Activated CD4-positive, alpha-beta memory T cell treated with anti-CD3 and anti-CD28 coated beads, Interleukin-2, amount 10 ng/mL, durations not matched to agents 7 days and 5 days (primary cell): Measurements from ENCODE around the gene PLEKHG7. TPM values are rescaled to one million over a fixed set of nuclear protein-coding genes. Genes with fewer than 3 reads are reported as not detected.
"Not testable (repeated sequence)": the region's sequence is repeated elsewhere in the genome, so short reads cannot be mapped to it uniquely, and the experiment has no call there.

Source experiments
- CTCF ChIA-PET: fragments of 350-600 bp; sonication (Branson Sonifier 250); formaldehyde crosslinking; loops from one replicate; lab custom pipeline; 2021; ENCODE audit warnings: antibody characterized with exemption, inconsistent platforms; lab: Charles Lee
- POLR2A ChIA-PET: fragments of 350-600 bp; sonication (Branson Sonifier 250); formaldehyde crosslinking; loops from one replicate; lab custom pipeline; 2021; ENCODE audit warnings: antibody characterized with exemption; lab: Charles Lee
- DNase-seq: peaks from one replicate; pipeline ENCODE4 v3.0.0-alpha.2; 2020
- H3K27ac Mint-ChIP-seq: one replicate; pipeline ENCODE4 v1.8.0; 2021; ENCODE audit warnings: mild to moderate bottlenecking, mixed read lengths
- H3K27me3 Mint-ChIP-seq: one replicate; pipeline ENCODE4 v1.8.0; 2021; ENCODE audit warnings: mixed read lengths
- H3K36me3 Mint-ChIP-seq: one replicate; pipeline ENCODE4 v1.8.0; 2021; ENCODE audit warnings: low read depth, mixed read lengths
- H3K4me1 Mint-ChIP-seq: one replicate; pipeline ENCODE4 v1.8.0; 2021; ENCODE audit warnings: mixed read lengths
- H3K4me3 Mint-ChIP-seq: one replicate; pipeline ENCODE4 v1.8.0; 2021; ENCODE audit warnings: mild to moderate bottlenecking, mixed read lengths
- H3K9me3 Mint-ChIP-seq: one replicate; pipeline ENCODE4 v1.8.0; 2021; ENCODE audit warnings: mixed read lengths
- total RNA-seq, 2 experiments: library from RNA; stranded (reverse); gene quantifications; one replicate each; pipeline ENCODE4 v1.2.3, GENCODE V29; 2021

PLEKHG7 gene
- total RNA-seq, 2 experiments from 2014 or later = 0.05 to 0.18 TPM

- no peak for DNase-seq
- Mint-ChIP-seq H3K4me3 (no peak overlapping the region), H3K36me3 (no peaks in the 10 kb centered on the region), H3K27ac (no peak overlapping the region), H3K9me3 (no peaks in the 10 kb centered on the region), H3K27me3 (peaks cover 12% of the 10 kb centered on the region), H3K4me1 (no peaks in the 10 kb centered on the region)
- CTCF ChIA-PET = no interaction called here
- POLR2A ChIA-PET = no interaction called here
Measured at GRCh38 chr12:92737855-92738850, 35.4 kb downstream of the PLEKHG7 start.

GRCh38 chr12:92739113-92739512 is 36.3 kb downstream of the PLEKHG7 start:
- ChIA-PET CTCF (no interaction called here), POLR2A (no interaction called here)
- Mint-ChIP-seq H3K27me3 (peaks cover 12% of the 10 kb centered on the region), H3K36me3 (no peaks in the 10 kb centered on the region), H3K9me3 (no peaks in the 10 kb centered on the region), H3K4me1 (no peaks in the 10 kb centered on the region), H3K27ac (no peak overlapping the region), H3K4me3 (no peak overlapping the region)
- DNase-seq = no peak

- CTCF ChIA-PET = no interaction called here
- no peak for DNase-seq
- Mint-ChIP-seq H3K4me1 (no peaks in the 10 kb centered on the region), H3K4me3 (no peak overlapping the region), H3K27ac (no peak overlapping the region), H3K9me3 (no peaks in the 10 kb centered on the region), H3K36me3 (no peaks in the 10 kb centered on the region), H3K27me3 (peaks cover 6% of the 10 kb centered on the region)
- POLR2A ChIA-PET = no interaction called here
Measured at GRCh38 chr12:92740411-92740810, 37.6 kb downstream of the PLEKHG7 start.

GRCh38 chr12:92743026-92743425 is 40.2 kb downstream of the PLEKHG7 start:
- DNase-seq = no peak
- Mint-ChIP-seq H3K36me3 (no peaks in the 10 kb centered on the region), H3K4me3 (no peak overlapping the region), H3K27ac (no peak overlapping the region), H3K4me1 (no peaks in the 10 kb centered on the region), H3K27me3 (peaks cover 7% of the 10 kb centered on the region), H3K9me3 (no peaks in the 10 kb centered on the region)
- CTCF ChIA-PET = interaction anchor here (0.7 kb wide), 1 partner anchor 131 kb away, joined by 3 read pairs; no protein-coding TSS in a partner anchor
- POLR2A ChIA-PET = no interaction called here

GRCh38 chr12:92745856-92746550 is 43.2 kb downstream of the PLEKHG7 start:
- no peaks in the 10 kb centered on the region for H3K4me1 Mint-ChIP-seq
- no peaks in the 10 kb centered on the region for H3K9me3 Mint-ChIP-seq
- DNase-seq = no peak
- CTCF ChIA-PET = interaction anchor here (1.4 kb wide), 1 partner anchor 96 kb away, joined by 3 read pairs; no protein-coding TSS in a partner anchor
- peaks cover 5% of the 10 kb centered on the region for H3K27me3 Mint-ChIP-seq
- no peak overlapping the region for H3K4me3 Mint-ChIP-seq
- H3K27ac Mint-ChIP-seq = no peak overlapping the region
- no peaks in the 10 kb centered on the region for H3K36me3 Mint-ChIP-seq
- POLR2A ChIA-PET = no interaction called here

GRCh38 chr12:92747151-92747550 is 44.4 kb downstream of the PLEKHG7 start:
- no peak for DNase-seq
- Mint-ChIP-seq H3K27me3 (peaks cover 1% of the 10 kb centered on the region), H3K9me3 (no peaks in the 10 kb centered on the region), H3K27ac (no peak overlapping the region), H3K36me3 (no peaks in the 10 kb centered on the region), H3K4me1 (no peaks in the 10 kb centered on the region), H3K4me3 (no peak overlapping the region)
- POLR2A ChIA-PET = no interaction called here
- CTCF ChIA-PET = no interaction called here

GRCh38 chr12:92749691-92750090 is 46.9 kb downstream of the PLEKHG7 start:
- POLR2A ChIA-PET = not testable (repeated sequence)

GRCh38 chr12:92753976-92754885 is 51.4 kb downstream of the PLEKHG7 start:
- CTCF ChIA-PET = no interaction called here
- no peak for DNase-seq
- no peak overlapping the region for H3K4me3 Mint-ChIP-seq
- POLR2A ChIA-PET = no interaction called here
- peaks cover 17% of the 10 kb centered on the region for H3K27me3 Mint-ChIP-seq
- H3K9me3 Mint-ChIP-seq = no peaks in the 10 kb centered on the region
- H3K36me3 Mint-ChIP-seq = no peaks in the 10 kb centered on the region
- H3K27ac Mint-ChIP-seq = no peak overlapping the region
- H3K4me1 Mint-ChIP-seq = peaks cover 3% of the 10 kb centered on the region

More at GRCh38 chr12:92749691-92750090, 46.9 kb downstream of the PLEKHG7 start:
- H3K4me3 Mint-ChIP-seq, CTCF ChIA-PET, H3K27ac Mint-ChIP-seq, H3K4me1 Mint-ChIP-seq, H3K36me3 Mint-ChIP-seq, H3K27me3 Mint-ChIP-seq, DNase-seq, H3K9me3 Mint-ChIP-seq: not testable (repeated sequence)

GRCh38 chr12:92756898-92757596 is 54.3 kb downstream of the PLEKHG7 start:
- Mint-ChIP-seq H3K36me3 (no peaks in the 10 kb centered on the region), H3K4me3 (no peak overlapping the region), H3K9me3 (no peaks in the 10 kb centered on the region), H3K27ac (no peak overlapping the region), H3K27me3 (peaks cover 17% of the 10 kb centered on the region), H3K4me1 (peaks cover 3% of the 10 kb centered on the region)
- CTCF ChIA-PET = no interaction called here
- no peak for DNase-seq
- POLR2A ChIA-PET = no interaction called here

GRCh38 chr12:92757597-92758121 is 54.9 kb downstream of the PLEKHG7 start:
- DNase-seq = no peak
- Mint-ChIP-seq H3K27me3 (peaks cover 17% of the 10 kb centered on the region), H3K4me3 (no peak overlapping the region), H3K27ac (no peak overlapping the region), H3K9me3 (no peaks in the 10 kb centered on the region), H3K36me3 (no peaks in the 10 kb centered on the region), H3K4me1 (peaks cover 3% of the 10 kb centered on the region)
- ChIA-PET POLR2A (no interaction called here), CTCF (no interaction called here)

GRCh38 chr12:92759634-92760268 is 57.0 kb downstream of the PLEKHG7 start:
- H3K9me3 Mint-ChIP-seq = no peaks in the 10 kb centered on the region
- H3K27me3 Mint-ChIP-seq = peaks cover 17% of the 10 kb centered on the region
- ChIA-PET CTCF (no interaction called here), POLR2A (no interaction called here)
- peaks cover 3% of the 10 kb centered on the region for H3K4me1 Mint-ChIP-seq
- no peak for DNase-seq
- H3K27ac Mint-ChIP-seq = no peak overlapping the region
- no peak overlapping the region for H3K4me3 Mint-ChIP-seq
- H3K36me3 Mint-ChIP-seq = no peaks in the 10 kb centered on the region

GRCh38 chr12:92762773-92763172 is 60.0 kb downstream of the PLEKHG7 start:
- Mint-ChIP-seq H3K4me1 (no peaks in the 10 kb centered on the region), H3K4me3 (no peak overlapping the region), H3K36me3 (no peaks in the 10 kb centered on the region), H3K27me3 (peaks cover 12% of the 10 kb centered on the region), H3K9me3 (no peaks in the 10 kb centered on the region), H3K27ac (no peak overlapping the region)
- ChIA-PET POLR2A (no interaction called here), CTCF (no interaction called here)
- DNase-seq = no peak
